Measurements from ENCODE around the gene NRM.
A peak's percentile ranks its signal among the peaks of the same experiment; 100 is the strongest.
"Not testable (repeated sequence)": the region's sequence is repeated elsewhere in the genome, so short reads cannot be mapped to it uniquely, and the experiment has no call there.

NRM gene

GRCh38 chr6:30672445-30673253 lies 18.1 kb downstream of the NRM start, which contains the start of gene DHX16:
TSS of gene DHX16 (minus strand) at chr6:30673006. CDS start at chr6:30672841, 165 bp downstream.
- Histone ChIP-seq H3K4me3 (ENCODE audit: control insufficient read depth in 1 of 7, extremely low read depth in 1 of 7, insufficient read depth in 4 of 7, low read depth in 2 of 7, low read length in 6 of 7) (peak within 1 kb of the TSS; percentile 76 to 99 (median 94)), H3K4me1 (ENCODE audit: control extremely low read depth in 1 of 4, control insufficient read depth in 4 of 4, insufficient read depth in 4 of 4, low read length in 3 of 4) (peaks cover 3 to 20% (median 17%) of the 10 kb centered on the region in 4 experiments), H3K36me3 (ENCODE audit: control insufficient read depth in 4 of 4, insufficient read depth in 4 of 4, low read length in 3 of 4) (peaks cover 10 to 47% (median 34%) of the 10 kb centered on the region in 4 experiments), H3K9me3 (ENCODE audit: control extremely low read depth in 1 of 5, control insufficient read depth in 4 of 5, insufficient read depth in 2 of 5, low read depth in 1 of 5, low read length in 4 of 5) (no peaks in the 10 kb centered on the region), H3K27me3 (replicated peaks in 2 of 5; ENCODE audit: control insufficient read depth in 4 of 5, insufficient read depth in 5 of 5, low read length in 4 of 5) (no peaks in the 10 kb centered on the region), H3K27ac (ENCODE audit: insufficient read depth in 1 of 2, low read depth in 1 of 2, low read length in 2 of 2, poor library complexity in 1 of 2, severe bottlenecking in 2 of 2) (peak within 1 kb of the TSS; percentile 61 to 83)
- 0% methylated on average over 48 of the region's 57 CpGs for WGBS (ENCODE audit: insufficient coverage)
- DNase-seq, result peak; percentile 96 to 97 (median 97)
- POLR2A ChIA-PET, result interaction anchor here (0.6 to 0.8 kb wide), 3 partner anchors 62 to 131 kb away, joined by 3 to 10 read pairs (median 3); no protein-coding TSS in a partner anchor
- CTCF ChIA-PET, result interaction anchor here (1.0 to 18.0 kb wide), 13 partner anchors 9 to 130 kb away, joined by 3 to 622 read pairs (median 8); partner anchors contain the start of genes ATAT1, C6orf136, IER3 and MDC1

GRCh38 chr6:30670760-30671527 lies 19.8 kb downstream of the NRM start:
- Histone ChIP-seq H3K36me3 (ENCODE audit: control insufficient read depth in 4 of 4, insufficient read depth in 4 of 4, low read length in 3 of 4) (peaks cover 7 to 40% (median 27%) of the 10 kb centered on the region in 4 experiments), H3K4me3 (ENCODE audit: control insufficient read depth in 1 of 7, extremely low read depth in 1 of 7, insufficient read depth in 4 of 7, low read depth in 2 of 7, low read length in 6 of 7) (peak overlapping the region in 1 of 7 experiments; percentile 10), H3K9me3 (ENCODE audit: control extremely low read depth in 1 of 5, control insufficient read depth in 4 of 5, insufficient read depth in 2 of 5, low read depth in 1 of 5, low read length in 4 of 5) (no peaks in the 10 kb centered on the region), H3K27ac (ENCODE audit: insufficient read depth in 1 of 2, low read depth in 1 of 2, low read length in 2 of 2, poor library complexity in 1 of 2, severe bottlenecking in 2 of 2) (no peak overlapping the region), H3K27me3 (replicated peaks in 2 of 5; ENCODE audit: control insufficient read depth in 4 of 5, insufficient read depth in 5 of 5, low read length in 4 of 5) (no peaks in the 10 kb centered on the region), H3K4me1 (ENCODE audit: control extremely low read depth in 1 of 4, control insufficient read depth in 4 of 4, insufficient read depth in 4 of 4, low read length in 3 of 4) (peaks cover 3 to 19% (median 16%) of the 10 kb centered on the region in 4 experiments)
- CTCF ChIA-PET, result interaction anchor here (0.7 to 18.0 kb wide), 11 partner anchors 10 to 189 kb away, joined by 3 to 622 read pairs (median 8); partner anchors contain the start of genes ATAT1, C6orf136, MDC1 and TUBB
- POLR2A ChIA-PET, result no interaction called here
- DNase-seq, result peak in 2 of 3 donors; percentile 28 to 38
- WGBS (ENCODE audit: insufficient coverage), result 96% methylated on average over 21 of the region's 27 CpGs

GRCh38 chr6:30666300-30666699 lies 24.5 kb downstream of the NRM start:
- WGBS (ENCODE audit: insufficient coverage), result 100% methylated on average over 1 of the region's 2 CpGs
- H3K36me3 ChIP-seq (ENCODE audit: control insufficient read depth in 4 of 4, insufficient read depth in 4 of 4, low read length in 3 of 4), result peaks cover 19 to 78% (median 59%) of the 10 kb centered on the region in 4 experiments
- H3K9me3 ChIP-seq (ENCODE audit: control extremely low read depth in 1 of 5, control insufficient read depth in 4 of 5, insufficient read depth in 2 of 5, low read depth in 1 of 5, low read length in 4 of 5); H3K27ac ChIP-seq (ENCODE audit: insufficient read depth in 1 of 2, low read depth in 1 of 2, low read length in 2 of 2, poor library complexity in 1 of 2, severe bottlenecking in 2 of 2); H3K4me3 ChIP-seq (ENCODE audit: control insufficient read depth in 1 of 7, extremely low read depth in 1 of 7, insufficient read depth in 4 of 7, low read depth in 2 of 7, low read length in 6 of 7); H3K4me1 ChIP-seq (ENCODE audit: control extremely low read depth in 1 of 4, control insufficient read depth in 4 of 4, insufficient read depth in 4 of 4, low read length in 3 of 4); POLR2A ChIA-PET; DNase-seq; H3K27me3 ChIP-seq (replicated peaks in 2 of 5; ENCODE audit: control insufficient read depth in 4 of 5, insufficient read depth in 5 of 5, low read length in 4 of 5): not testable (repeated sequence)
- CTCF ChIA-PET, result interaction anchor here (1.5 to 3.4 kb wide), 5 partner anchors 10 to 69 kb away, joined by 3 to 10 read pairs (median 4); no protein-coding TSS in a partner anchor

- Histone ChIP-seq H3K27ac (ENCODE audit: insufficient read depth in 1 of 2, low read depth in 1 of 2, low read length in 2 of 2, poor library complexity in 1 of 2, severe bottlenecking in 2 of 2) (no peak overlapping the region), H3K4me1 (ENCODE audit: control extremely low read depth in 1 of 4, control insufficient read depth in 4 of 4, insufficient read depth in 4 of 4, low read length in 3 of 4) (no peaks in the 10 kb centered on the region), H3K9me3 (ENCODE audit: control extremely low read depth in 1 of 5, control insufficient read depth in 4 of 5, insufficient read depth in 2 of 5, low read depth in 1 of 5, low read length in 4 of 5) (no peaks in the 10 kb centered on the region), H3K4me3 (ENCODE audit: control insufficient read depth in 1 of 7, extremely low read depth in 1 of 7, insufficient read depth in 4 of 7, low read depth in 2 of 7, low read length in 6 of 7) (no peak overlapping the region), H3K27me3 (replicated peaks in 2 of 5; ENCODE audit: control insufficient read depth in 4 of 5, insufficient read depth in 5 of 5, low read length in 4 of 5) (no peaks in the 10 kb centered on the region), H3K36me3 (ENCODE audit: control insufficient read depth in 4 of 4, insufficient read depth in 4 of 4, low read length in 3 of 4) (peaks cover 16 to 75% (median 56%) of the 10 kb centered on the region in 4 experiments)
- WGBS (ENCODE audit: insufficient coverage), result 97% methylated on average over 26 of the region's 34 CpGs
- DNase-seq, result no peak
- ChIA-PET CTCF (interaction anchor here (0.6 to 3.4 kb wide), 8 partner anchors 9 to 182 kb away, joined by 3 to 10 read pairs (median 4); no protein-coding TSS in a partner anchor), POLR2A (interaction anchor here (0.6 kb wide), 1 partner anchor 169 kb away, joined by 4 read pairs; no protein-coding TSS in a partner anchor)
Observed at GRCh38 chr6:30664994-30665767, 25.6 kb downstream of the NRM start.

- H3K4me1 ChIP-seq (ENCODE audit: control extremely low read depth in 1 of 4, control insufficient read depth in 4 of 4, insufficient read depth in 4 of 4, low read length in 3 of 4); H3K27me3 ChIP-seq (replicated peaks in 2 of 5; ENCODE audit: control insufficient read depth in 4 of 5, insufficient read depth in 5 of 5, low read length in 4 of 5); H3K4me3 ChIP-seq (ENCODE audit: control insufficient read depth in 1 of 7, extremely low read depth in 1 of 7, insufficient read depth in 4 of 7, low read depth in 2 of 7, low read length in 6 of 7); H3K27ac ChIP-seq (ENCODE audit: insufficient read depth in 1 of 2, low read depth in 1 of 2, low read length in 2 of 2, poor library complexity in 1 of 2, severe bottlenecking in 2 of 2); POLR2A ChIA-PET; DNase-seq; H3K9me3 ChIP-seq (ENCODE audit: control extremely low read depth in 1 of 5, control insufficient read depth in 4 of 5, insufficient read depth in 2 of 5, low read depth in 1 of 5, low read length in 4 of 5): not testable (repeated sequence)
- CTCF ChIA-PET, result interaction anchor here (0.6 to 1.1 kb wide), 3 partner anchors 24 to 71 kb away, joined by 3 read pairs; no protein-coding TSS in a partner anchor
- WGBS (ENCODE audit: insufficient coverage), result 97% methylated on average over 3 of the region's 5 CpGs
- H3K36me3 ChIP-seq (ENCODE audit: control insufficient read depth in 4 of 4, insufficient read depth in 4 of 4, low read length in 3 of 4), result peaks cover 31 to 88% (median 74%) of the 10 kb centered on the region in 4 experiments
Observed at GRCh38 chr6:30657922-30658321, 32.9 kb downstream of the NRM start.

- POLR2A ChIA-PET, result no interaction called here
Observed at GRCh38 chr6:30657454-30657853, 33.3 kb downstream of the NRM start.

More at GRCh38 chr6:30657454-30657853, 33.3 kb downstream of the NRM start:
- H3K4me1 ChIP-seq (ENCODE audit: control extremely low read depth in 1 of 4, control insufficient read depth in 4 of 4, insufficient read depth in 4 of 4, low read length in 3 of 4), result no peaks in the 10 kb centered on the region
- no peak overlapping the region for H3K4me3 ChIP-seq (ENCODE audit: control insufficient read depth in 1 of 7, extremely low read depth in 1 of 7, insufficient read depth in 4 of 7, low read depth in 2 of 7, low read length in 6 of 7)
- no peak for DNase-seq
- H3K9me3 ChIP-seq (ENCODE audit: control extremely low read depth in 1 of 5, control insufficient read depth in 4 of 5, insufficient read depth in 2 of 5, low read depth in 1 of 5, low read length in 4 of 5), result no peaks in the 10 kb centered on the region
- H3K27me3 ChIP-seq (replicated peaks in 2 of 5; ENCODE audit: control insufficient read depth in 4 of 5, insufficient read depth in 5 of 5, low read length in 4 of 5), result no peaks in the 10 kb centered on the region
- peaks cover 30 to 88% (median 74%) of the 10 kb centered on the region in 4 experiments for H3K36me3 ChIP-seq (ENCODE audit: control insufficient read depth in 4 of 4, insufficient read depth in 4 of 4, low read length in 3 of 4)
- no peak overlapping the region for H3K27ac ChIP-seq (ENCODE audit: insufficient read depth in 1 of 2, low read depth in 1 of 2, low read length in 2 of 2, poor library complexity in 1 of 2, severe bottlenecking in 2 of 2)
- CTCF ChIA-PET, result interaction anchor here (0.6 to 1.8 kb wide), 4 partner anchors 22 to 27 kb away, joined by 3 to 4 read pairs (median 3); no protein-coding TSS in a partner anchor
